SK-N-DZ (cell line): ENCODE data around the gene TMEM259.
A peak's percentile ranks its signal among the peaks of the same experiment; 100 is the strongest.

Experiments used
- DNase-seq: peaks from one replicate; pipeline ENCODE4 v3.0.0-alpha.2; 2015; ENCODE audit warnings: low spot score

The TMEM259 gene

GRCh38 chr19:1004204-1004802, 16.6 kb downstream of the TMEM259 start:
- DNase-seq = no peak

GRCh38 chr19:1003283-1003682, 17.6 kb downstream of the TMEM259 start:
- no peak for DNase-seq

DNA sequence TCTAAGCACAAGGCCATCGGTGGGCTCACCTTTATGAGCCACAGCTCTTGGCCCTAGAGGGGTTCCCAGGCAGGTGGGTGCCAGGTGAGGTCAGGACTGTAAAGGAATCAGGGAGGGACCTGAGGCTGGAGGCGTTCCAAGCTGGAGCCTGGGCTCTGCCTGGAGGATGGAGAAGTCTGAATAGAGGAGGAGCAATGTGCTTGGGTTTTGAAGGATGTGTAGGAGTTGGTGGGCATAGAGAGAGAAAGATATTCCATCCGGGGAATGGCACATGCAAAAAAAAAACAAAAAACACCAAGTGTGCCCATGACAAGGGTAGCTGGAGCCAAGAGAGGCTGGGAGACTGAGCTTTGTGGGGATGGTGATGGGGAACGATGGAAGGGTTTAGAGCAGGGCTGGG, 18.3 kb downstream of the TMEM259 start:
- no peak for DNase-seq

DNA sequence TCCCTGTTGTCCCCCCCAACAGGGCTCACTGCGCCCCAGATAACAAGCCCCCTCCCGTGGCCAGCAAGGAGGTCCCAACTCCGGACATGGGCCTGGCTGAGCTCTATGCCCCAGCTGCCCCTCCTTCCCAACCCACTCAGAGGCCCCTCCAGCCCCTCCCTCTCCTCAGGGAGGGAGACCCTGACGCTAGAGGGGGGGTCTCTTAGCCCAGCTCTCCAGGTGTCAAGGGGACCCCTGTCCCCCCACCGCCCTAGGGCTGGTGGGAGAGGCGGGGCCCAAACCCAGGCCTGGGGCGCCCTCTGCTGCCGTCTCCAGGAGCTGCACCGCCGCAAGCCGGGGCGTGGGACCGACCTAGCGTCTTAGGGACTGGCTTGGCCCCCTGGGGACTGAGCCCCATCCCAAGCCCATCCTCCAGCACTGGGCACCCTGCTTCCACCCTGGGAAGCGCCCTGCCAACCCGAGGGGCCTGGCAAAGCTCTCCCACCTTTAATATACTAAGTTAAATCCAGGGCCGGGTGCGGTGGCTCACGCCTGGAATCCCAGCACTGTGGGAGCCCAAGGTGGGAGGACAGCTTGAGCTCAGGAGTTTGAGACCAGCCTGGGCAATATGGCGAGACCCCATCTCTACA, 19.3 kb downstream of the TMEM259 start:
- peak; percentile 65 for DNase-seq

- DNase-seq = no peak
Observed at GRCh38 chr19:1000591-1001537, 20.1 kb downstream of the TMEM259 start.

- no peak for DNase-seq
Observed at GRCh38 chr19:1000095-1000494, 20.8 kb downstream of the TMEM259 start, which contains the start of gene GRIN3B. GRIN3B (plus strand) TSS chr19:1000419; CDS start chr19:1000438, 19 bp downstream.

DNA sequence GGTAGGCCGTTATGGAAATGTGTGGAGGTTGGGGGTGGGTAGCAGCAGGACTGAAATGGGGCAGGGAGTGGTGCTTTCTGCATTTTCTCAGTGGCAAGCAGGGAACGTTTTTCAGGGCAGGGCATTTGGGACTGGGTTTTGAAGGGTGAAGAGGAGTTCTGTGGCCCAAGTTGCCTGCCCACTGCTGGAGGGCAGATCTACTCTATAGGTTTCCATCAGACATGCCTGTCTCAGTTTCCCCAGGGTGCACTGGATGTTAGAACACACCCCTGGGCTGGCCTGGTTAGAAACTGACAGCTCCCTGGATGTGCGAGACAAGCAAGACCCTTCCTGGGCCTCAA, 21.6 kb downstream of the TMEM259 start:
- no peak for DNase-seq

GRCh38 chr19:998064-998463, 22.9 kb downstream of the TMEM259 start:
- DNase-seq = no peak

DNA sequence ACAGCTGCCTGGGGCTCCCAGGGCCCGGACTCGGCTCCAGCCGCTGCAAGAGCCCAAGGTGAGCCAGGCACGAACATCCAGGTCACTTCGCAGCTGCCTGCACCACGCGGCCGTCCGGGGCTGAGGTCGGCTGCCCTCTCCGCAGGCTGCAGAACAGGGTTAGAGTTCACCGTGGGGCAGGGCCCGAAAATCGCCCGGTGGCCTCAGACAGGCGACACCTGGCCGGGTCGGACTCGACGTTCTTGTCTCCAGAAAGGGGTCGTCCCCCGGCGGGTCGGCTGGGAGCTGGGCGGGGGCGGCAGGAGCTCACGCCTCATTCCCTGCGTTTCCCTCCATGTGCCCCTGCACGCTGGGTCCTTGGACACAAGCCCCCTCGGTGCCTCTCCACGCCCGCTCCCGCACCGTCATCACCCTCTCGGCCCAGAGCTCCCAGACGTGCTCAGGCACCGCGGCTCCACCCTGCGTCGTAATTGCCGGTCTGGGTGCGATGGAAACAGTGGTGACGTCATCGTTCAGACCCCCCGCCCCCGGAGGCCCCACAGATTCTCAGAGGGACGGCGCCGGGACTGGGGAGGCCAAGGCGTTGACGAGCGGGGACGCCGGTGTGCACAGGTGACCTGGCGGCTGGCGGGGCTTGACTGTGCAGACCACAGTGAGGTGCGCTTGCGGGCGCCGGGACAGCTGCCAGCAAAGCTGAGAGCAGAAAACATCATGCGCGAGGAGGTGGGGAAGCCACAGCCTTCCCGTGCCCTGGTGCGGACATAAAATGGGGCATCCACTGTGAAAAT, 24.7 kb downstream of the TMEM259 start:
- DNase-seq = no peak

- no peak for DNase-seq
Observed at GRCh38 chr19:995051-995827, 25.7 kb downstream of the TMEM259 start.

GRCh38 chr19:994516-994915, 26.4 kb downstream of the TMEM259 start:
- no peak for DNase-seq

GRCh38 chr19:993831-994393, 27.0 kb downstream of the TMEM259 start:
- no peak for DNase-seq

GRCh38 chr19:993361-993830, 27.5 kb downstream of the TMEM259 start:
- DNase-seq = no peak

- no peak for DNase-seq
Observed at GRCh38 chr19:992670-993055, 28.3 kb downstream of the TMEM259 start.

DNA sequence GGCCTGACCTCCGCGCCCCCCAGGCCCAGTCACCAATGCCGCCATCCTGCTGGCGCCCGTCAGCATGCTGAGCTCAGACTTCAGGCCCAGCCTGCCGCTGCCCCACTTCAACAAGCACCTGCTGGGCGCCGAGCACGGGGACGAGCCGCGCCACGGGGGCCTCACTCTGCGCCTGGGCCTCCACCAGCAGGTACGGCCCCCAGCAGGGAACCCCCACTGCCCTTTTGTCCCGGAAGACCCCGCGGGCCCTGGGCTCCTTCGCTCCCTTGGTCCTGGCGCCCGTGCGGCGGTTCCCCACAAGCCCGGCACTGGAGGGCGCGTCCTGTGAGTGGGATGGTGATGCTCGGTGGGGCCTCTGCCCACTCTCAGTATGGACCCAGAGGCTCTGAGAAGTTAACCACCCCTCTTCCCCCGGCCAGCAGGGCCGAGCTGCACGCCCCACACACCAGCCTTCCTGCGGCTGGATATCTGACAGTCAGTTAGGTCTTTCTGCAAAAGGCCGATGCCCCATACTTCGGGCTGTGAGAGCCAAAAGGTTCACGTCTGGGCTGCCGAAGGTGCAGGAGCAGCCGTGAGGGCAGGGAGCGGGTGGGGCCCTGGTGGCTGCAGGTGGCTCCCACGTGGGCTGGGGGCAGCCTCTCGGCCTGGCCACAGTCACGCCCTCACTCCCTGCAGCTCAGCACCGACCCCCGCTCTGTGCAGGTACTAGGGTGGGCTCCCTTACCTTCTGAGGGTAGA, 28.8 kb downstream of the TMEM259 start:
- DNase-seq = no peak

- DNase-seq = no peak
Observed at GRCh38 chr19:991174-991931, 29.6 kb downstream of the TMEM259 start.

DNA sequence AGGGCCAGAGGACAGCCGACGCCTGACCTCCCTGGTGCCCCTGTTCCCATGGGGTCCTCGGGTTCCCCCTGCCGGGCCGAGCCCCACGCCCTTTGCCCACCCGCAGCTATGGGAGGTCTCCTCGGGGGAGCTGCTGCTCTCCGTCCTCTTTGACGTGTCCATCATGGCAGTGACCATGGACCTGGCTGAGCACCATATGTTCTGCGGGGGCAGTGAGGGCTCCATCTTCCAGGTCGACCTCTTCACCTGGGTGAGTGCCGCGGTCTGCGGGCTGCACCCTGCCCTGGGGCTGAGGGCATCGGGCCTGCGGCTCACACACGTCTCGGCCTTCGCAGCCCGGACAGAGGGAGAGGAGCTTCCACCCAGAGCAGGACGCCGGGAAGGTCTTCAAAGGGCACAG, 30.2 kb downstream of the TMEM259 start:
- no peak for DNase-seq

DNA sequence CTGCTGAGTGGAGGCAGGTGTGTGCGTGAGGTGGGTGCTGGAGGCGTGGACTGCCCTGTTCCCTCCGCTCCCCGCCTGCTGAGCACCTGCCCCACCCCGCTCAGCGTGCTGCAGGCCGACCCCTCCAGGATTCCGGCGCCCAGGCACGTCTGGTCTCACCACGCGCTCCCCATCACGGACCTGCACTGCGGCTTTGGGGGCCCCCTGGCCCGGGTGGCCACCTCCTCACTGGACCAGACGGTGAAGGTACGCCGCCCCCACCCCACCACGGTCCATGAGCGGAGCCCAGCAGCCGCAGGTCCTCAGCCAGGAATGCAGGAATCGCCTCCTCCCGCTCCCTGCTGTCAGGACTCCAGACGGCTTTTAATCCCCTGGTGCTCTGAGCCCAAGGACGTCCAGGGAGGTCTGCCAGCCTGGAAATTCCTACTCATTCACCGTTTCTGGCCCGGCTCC, 30.8 kb downstream of the TMEM259 start:
- no peak for DNase-seq
